Measurements from ENCODE around the gene ADAMTS17.
"Not testable (repeated sequence)": the region's sequence is repeated elsewhere in the genome, so short reads cannot be mapped to it uniquely, and the experiment has no call there.

The ADAMTS17 gene

GRCh38 chr15:99928429-99928981 lies 413.3 kb downstream of the ADAMTS17 start:
- Histone ChIP-seq H3K9me3 (ENCODE audit: insufficient read depth, low read length) (no peaks in the 10 kb centered on the region), H3K4me3 (ENCODE audit: low read length) (peak overlapping the region; percentile 78), H3K9ac (ENCODE audit: low read length) (peak overlapping the region; percentile 55), H3K79me2 (ENCODE audit: low read length) (no peaks in the 10 kb centered on the region), H3K27ac (ENCODE audit: low read length) (no peak overlapping the region), H3K4me1 (ENCODE audit: low read length) (0 out of 2 replicates have a peak, but pooled peaks cover 3% of the 10 kb centered on the region), H2AFZ (ENCODE audit: low read depth, low read length) (peak overlapping the region; percentile 78), H4K20me1 (ENCODE audit: insufficient read depth, low read length) (no peaks in the 10 kb centered on the region), H3K36me3 (replicated peaks; ENCODE audit: low read depth, low read length) (no peaks in the 10 kb centered on the region), H3K4me2 (ENCODE audit: low read length) (peak overlapping the region; percentile 86), H3K27me3 (ENCODE audit: low read depth, low read length) (peaks cover 34% of the 10 kb centered on the region)
- no peak for TF ChIP-seq EZH2phosphoT487 (IDR thresholded peaks at IDR 0.05; ENCODE audit: low read depth)
- TF ChIP-seq CTCF (IDR thresholded peaks at IDR 0.05; ENCODE audit: low read depth, low read length) = peak; percentile 43

GRCh38 chr15:99926532-99926931 lies 415.2 kb downstream of the ADAMTS17 start:
- H3K79me2 ChIP-seq (ENCODE audit: low read length); H3K4me1 ChIP-seq (ENCODE audit: low read length); H3K36me3 ChIP-seq (replicated peaks; ENCODE audit: low read depth, low read length); H3K4me3 ChIP-seq (ENCODE audit: low read length); H3K9ac ChIP-seq (ENCODE audit: low read length); H4K20me1 ChIP-seq (ENCODE audit: insufficient read depth, low read length); H3K4me2 ChIP-seq (ENCODE audit: low read length); H2AFZ ChIP-seq (ENCODE audit: low read depth, low read length); H3K9me3 ChIP-seq (ENCODE audit: insufficient read depth, low read length); H3K27ac ChIP-seq (ENCODE audit: low read length): not testable (repeated sequence)
- H3K27me3 ChIP-seq (ENCODE audit: low read depth, low read length) = peaks cover 50% of the 10 kb centered on the region

GRCh38 chr15:99925661-99926461 lies 415.9 kb downstream of the ADAMTS17 start:
- peaks cover 55% of the 10 kb centered on the region for H3K27me3 ChIP-seq (ENCODE audit: low read depth, low read length)
- H3K36me3 ChIP-seq (replicated peaks; ENCODE audit: low read depth, low read length) = no peaks in the 10 kb centered on the region
- H4K20me1 ChIP-seq (ENCODE audit: insufficient read depth, low read length) = no peaks in the 10 kb centered on the region
- H3K4me2 ChIP-seq (ENCODE audit: low read length) = peak overlapping the region; percentile 77
- no peaks in the 10 kb centered on the region for H3K9me3 ChIP-seq (ENCODE audit: insufficient read depth, low read length)
- no peak overlapping the region for H3K27ac ChIP-seq (ENCODE audit: low read length)
- TF ChIP-seq CTCF (IDR thresholded peaks at IDR 0.05; ENCODE audit: low read depth, low read length) (no peak), EZH2phosphoT487 (IDR thresholded peaks at IDR 0.05; ENCODE audit: low read depth) (no peak)
- H3K4me3 ChIP-seq (ENCODE audit: low read length) = peak overlapping the region; percentile 78
- peak overlapping the region; percentile 83 for H2AFZ ChIP-seq (ENCODE audit: low read depth, low read length)
- no peaks in the 10 kb centered on the region for H3K79me2 ChIP-seq (ENCODE audit: low read length)
- H3K4me1 ChIP-seq (ENCODE audit: low read length) = 0 out of 2 replicates have a peak, but pooled peaks cover 3% of the 10 kb centered on the region
- H3K9ac ChIP-seq (ENCODE audit: low read length) = peak overlapping the region; percentile 30; the same call in 1 of the 2 replicates

GRCh38 chr15:99923711-99924110 lies 418.1 kb downstream of the ADAMTS17 start:
- no peaks in the 10 kb centered on the region for H3K79me2 ChIP-seq (ENCODE audit: low read length)
- H3K27ac ChIP-seq (ENCODE audit: low read length) = no peak overlapping the region
- TF ChIP-seq EZH2phosphoT487 (IDR thresholded peaks at IDR 0.05; ENCODE audit: low read depth) (no peak), CTCF (IDR thresholded peaks at IDR 0.05; ENCODE audit: low read depth, low read length) (no peak)
- H3K9me3 ChIP-seq (ENCODE audit: insufficient read depth, low read length) = no peaks in the 10 kb centered on the region
- no peaks in the 10 kb centered on the region for H4K20me1 ChIP-seq (ENCODE audit: insufficient read depth, low read length)
- no peak overlapping the region for H3K4me3 ChIP-seq (ENCODE audit: low read length)
- H3K36me3 ChIP-seq (replicated peaks; ENCODE audit: low read depth, low read length) = no peaks in the 10 kb centered on the region
- H3K4me1 ChIP-seq (ENCODE audit: low read length) = no peaks in the 10 kb centered on the region
- H3K4me2 ChIP-seq (ENCODE audit: low read length) = no peak overlapping the region
- H3K27me3 ChIP-seq (ENCODE audit: low read depth, low read length) = peaks cover 55% of the 10 kb centered on the region
- no peak overlapping the region for H3K9ac ChIP-seq (ENCODE audit: low read length)
- H2AFZ ChIP-seq (ENCODE audit: low read depth, low read length) = no peak overlapping the region

All from OCI-LY3 (cell line).